T47D (cell line): ENCODE measurements around the gene KCNJ2.
A peak's percentile ranks its signal among the peaks of the same experiment; 100 is the strongest.

Source experiments
- DNase-seq, 2 experiments: peaks; one replicate each; pipeline versions ENCODE4 v3.0.0 to v3.0.0-alpha.2; 2011 to 2012; ENCODE audit warnings: low read depth in 1 of 2, low spot score in 1 of 2
- JUND ChIP-seq: IDR thresholded peaks from 2 replicates; pipeline ENCODE4 v1.6.1; 2012; ENCODE audit warnings: low read depth
- in situ Hi-C: cut with HindIII; loops from 2 replicates; pipeline ENCODE4 v1.10.0; 2016; ENCODE audit warnings: low sequenced_read_pairs, low pct_unique_long_range_greater_than_20kb

KCNJ2 gene

DNA sequence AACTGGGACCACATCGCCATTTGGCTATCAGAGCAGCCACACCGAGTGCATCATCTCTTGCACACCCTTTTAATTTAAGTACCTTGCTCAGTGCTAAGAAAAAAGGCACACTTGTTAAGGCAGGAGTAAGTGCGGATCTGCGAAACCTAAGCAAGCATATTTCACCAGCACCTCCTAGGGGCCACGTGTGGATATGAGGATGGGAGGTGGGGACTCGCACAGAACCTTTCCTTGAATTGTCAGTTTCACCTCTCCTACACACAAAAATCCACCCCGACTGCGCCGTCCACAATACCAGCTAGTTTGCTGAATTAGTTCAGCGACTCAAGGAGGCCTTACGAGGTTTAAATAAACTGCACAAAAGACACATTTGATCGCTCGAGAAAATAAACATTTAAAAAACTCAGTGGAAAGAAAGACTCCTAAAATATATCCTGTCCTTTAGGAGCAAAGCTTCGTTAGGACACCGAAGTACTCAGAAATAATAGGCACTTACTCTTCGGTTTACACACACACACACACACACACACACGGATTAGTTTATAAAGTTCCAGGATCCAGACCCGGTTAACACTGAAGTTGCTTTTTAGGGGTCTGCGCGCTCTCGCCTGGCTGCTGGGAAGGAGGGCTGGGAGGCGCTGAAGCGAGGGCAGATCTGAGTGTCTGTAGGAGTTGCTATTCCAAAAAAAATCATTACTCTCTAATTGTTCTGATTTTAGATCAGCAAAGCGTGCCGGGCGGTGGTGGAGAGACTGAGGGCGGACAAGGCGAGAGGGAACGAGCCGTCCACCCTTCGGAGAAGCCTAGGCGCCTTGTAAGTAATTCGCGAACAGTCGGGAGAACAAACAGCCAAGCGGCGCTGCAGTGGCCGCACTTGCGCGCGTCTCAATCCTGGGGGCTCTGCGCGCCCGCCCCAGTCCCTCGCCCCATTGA, 1.0 kb upstream of the KCNJ2 start:
- DNase-seq = no peak
- TF ChIP-seq JUND = no peak
- in situ Hi-C loops = no loop called here

DNA sequence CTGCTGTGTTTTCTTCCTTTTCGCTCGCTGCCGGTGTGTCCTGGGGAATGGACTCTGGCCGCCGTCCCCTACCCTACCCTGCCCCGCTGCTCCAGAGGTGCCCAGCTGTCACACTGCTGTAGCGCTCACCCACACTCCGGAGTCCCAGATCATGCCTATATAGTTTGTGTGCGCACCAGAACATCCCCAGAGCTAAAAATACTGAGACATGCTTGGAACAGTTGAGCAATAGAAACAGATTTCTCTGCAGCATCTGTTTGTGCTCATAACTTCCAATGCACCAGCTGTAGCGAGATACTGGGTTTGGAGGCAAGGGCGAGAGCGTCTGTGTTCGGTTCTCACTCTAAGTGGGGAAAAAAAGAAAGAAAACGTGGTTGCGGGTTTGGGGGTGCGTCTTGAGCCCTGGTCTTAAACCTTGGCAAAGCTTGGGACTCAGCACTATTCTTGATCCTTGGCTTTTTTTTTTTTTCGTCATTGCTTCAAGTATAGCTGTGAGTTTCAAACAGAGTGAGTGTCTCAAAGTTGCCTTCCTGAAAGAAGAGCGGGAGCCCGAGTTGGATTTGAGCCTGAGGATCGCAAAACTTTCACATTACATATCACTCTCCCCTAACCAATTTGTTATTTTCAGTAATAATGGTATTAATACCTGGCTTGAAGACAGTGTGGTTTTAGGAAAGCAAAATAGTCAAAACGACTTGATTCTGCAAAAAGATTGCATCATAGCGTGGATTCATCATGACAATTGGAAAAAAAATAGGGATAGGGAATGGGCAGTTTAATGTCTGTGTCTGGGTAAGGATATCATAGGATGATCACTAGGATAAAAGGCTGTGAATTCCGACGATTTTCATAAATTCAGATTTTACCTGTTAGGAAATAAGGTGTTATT, 621 bp downstream of the KCNJ2 start:
- no peak for DNase-seq
- no peak for TF ChIP-seq JUND
- in situ Hi-C loops = no loop called here

DNA sequence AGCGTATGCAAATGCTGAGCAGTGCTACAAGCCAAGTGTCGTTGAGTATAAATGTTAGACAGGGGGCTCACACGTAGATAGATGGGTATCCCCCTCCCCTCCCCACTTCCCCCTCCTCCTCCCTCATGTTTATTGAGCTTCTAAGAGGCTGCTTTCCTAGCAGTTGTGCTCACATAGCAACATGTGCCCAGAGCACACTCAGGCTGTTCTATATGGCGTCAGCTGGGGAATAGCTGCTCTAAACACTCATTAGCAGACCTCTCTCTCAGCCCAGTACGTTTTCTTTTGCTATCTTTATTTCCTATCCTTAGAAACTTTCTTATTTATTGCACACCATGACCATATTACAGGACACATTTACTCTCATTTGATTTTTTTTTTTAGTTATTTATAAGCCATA, 1.8 kb downstream of the KCNJ2 start:
- no peak for DNase-seq
- TF ChIP-seq JUND = no peak
- in situ Hi-C loops = no loop called here

DNA sequence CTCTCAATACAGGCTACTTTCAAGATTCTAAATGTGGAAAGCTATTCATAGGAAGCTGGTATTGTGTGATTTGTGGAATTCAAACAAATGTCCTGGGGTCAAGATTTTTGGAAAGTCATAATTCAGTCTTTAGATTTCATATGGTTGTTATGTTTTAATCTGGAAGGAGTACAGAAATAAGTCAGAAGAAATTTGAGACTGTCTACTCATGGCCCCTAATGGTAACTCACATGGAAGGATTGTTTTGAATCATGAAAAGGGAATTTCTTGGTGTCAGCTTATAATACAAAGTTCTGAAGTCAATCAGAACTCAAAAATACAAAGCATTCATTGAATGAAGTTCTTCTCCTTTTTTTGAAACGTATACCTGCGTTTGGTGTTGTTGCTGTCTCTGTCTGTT, 3.1 kb downstream of the KCNJ2 start:
- TF ChIP-seq JUND = no peak
- DNase-seq = no peak
- in situ Hi-C loops = no loop called here

- DNase-seq = no peak
- in situ Hi-C loops = no loop called here
- no peak for TF ChIP-seq JUND
These were observed 3.6 kb downstream of the KCNJ2 start for GRCh38 chr17:70172923-70173322.

- DNase-seq = peak in 1 of 2 experiments; percentile 22
- in situ Hi-C loops = no loop called here
- TF ChIP-seq JUND = no peak
These were observed 4.3 kb downstream of the KCNJ2 start for GRCh38 chr17:70173681-70174080.

- no peak for DNase-seq
- TF ChIP-seq JUND = no peak
- in situ Hi-C loops = no loop called here
These were observed 12.0 kb downstream of the KCNJ2 start for GRCh38 chr17:70181376-70181775.

DNA sequence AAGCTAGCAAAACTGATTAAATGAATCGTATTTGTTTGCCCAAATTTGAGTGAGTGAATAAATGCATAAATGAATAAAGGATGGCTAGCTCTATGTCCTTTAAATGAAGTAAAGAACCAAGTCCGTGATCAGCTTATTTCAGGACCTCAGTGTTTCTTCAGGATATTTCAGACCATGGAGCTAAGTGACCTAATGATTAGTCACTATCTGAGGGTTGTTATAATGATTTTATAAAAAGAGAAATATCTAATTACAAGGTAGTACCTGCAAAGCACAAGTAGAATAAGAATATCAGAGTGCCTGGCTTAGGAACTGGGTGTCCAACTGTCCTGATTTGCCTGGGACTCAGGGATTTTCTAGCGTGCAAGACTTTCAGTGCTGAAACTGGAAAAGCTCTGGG, 12.5 kb downstream of the KCNJ2 start:
- in situ Hi-C loops = no loop called here
- DNase-seq = no peak
- no peak for TF ChIP-seq JUND

DNA sequence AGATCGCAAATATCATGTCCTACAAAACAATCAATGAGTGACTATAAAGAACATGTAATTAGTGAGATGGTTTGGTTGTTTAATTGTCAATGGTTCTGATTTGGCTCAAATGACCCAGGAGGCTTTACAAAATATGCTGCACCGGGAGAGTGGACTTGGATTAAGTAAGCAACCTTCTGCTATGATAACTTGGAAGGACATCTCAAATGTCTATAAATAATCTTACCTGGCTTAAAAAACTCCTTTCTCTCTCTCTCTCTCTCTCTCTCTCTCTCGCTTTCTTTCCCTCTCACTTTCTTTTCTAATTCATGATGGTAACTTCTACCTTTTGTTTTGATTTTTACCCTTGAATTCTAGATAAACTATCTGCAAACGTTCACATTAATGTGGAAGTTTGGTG, 14.2 kb downstream of the KCNJ2 start:
- in situ Hi-C loops = no loop called here
- no peak for TF ChIP-seq JUND
- no peak for DNase-seq

DNA sequence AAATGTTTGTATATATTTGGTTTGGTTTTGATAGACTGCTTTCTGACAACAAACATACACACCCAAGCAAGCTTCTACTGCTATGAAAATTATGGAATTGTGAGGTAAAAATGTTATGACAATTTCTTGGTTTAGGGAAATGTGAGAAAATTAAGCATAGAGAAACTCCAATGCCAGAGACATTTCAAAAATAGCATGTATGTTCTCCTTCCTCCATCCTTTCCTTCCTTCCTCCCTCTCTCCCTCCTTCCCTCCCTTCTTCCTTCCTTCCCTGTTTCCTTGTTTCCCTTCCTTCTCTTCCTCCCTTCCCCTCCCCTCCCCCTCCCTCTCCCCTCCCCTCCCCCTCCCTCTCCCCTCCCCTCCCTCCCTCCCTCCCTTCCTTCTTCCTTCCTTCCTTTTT, 14.9 kb downstream of the KCNJ2 start:
- no peak for DNase-seq
- no peak for TF ChIP-seq JUND
- in situ Hi-C loops = no loop called here

- TF ChIP-seq JUND = no peak
- in situ Hi-C loops = no loop called here
- DNase-seq = no peak
These were observed 15.4 kb downstream of the KCNJ2 start for GRCh38 chr17:70184770-70185169.

DNA sequence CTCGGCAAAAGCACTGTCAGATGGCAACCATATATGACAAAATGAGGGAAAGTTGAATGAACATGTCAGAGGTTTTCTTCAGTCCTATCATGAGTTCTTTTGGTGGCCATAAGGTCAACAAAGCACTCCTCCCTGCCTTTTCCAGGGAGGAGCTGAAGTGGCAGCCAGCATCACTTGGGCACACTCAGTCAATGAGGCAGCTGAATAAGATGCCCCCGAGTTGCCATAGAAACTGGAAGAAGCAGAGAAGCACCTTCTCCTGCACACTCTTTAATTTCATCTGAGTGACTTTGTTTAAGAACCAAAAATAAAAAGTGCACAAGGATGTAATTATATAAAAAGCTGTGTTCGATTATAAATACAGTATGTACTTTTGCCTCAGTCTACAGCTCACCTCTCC, 16.0 kb downstream of the KCNJ2 start:
- in situ Hi-C loops = no loop called here
- no peak for DNase-seq
- TF ChIP-seq JUND = no peak

GRCh38 chr17:70187383-70187782, 18.1 kb downstream of the KCNJ2 start:
- DNase-seq = no peak
- no peak for TF ChIP-seq JUND
- in situ Hi-C loops = no loop called here
